Medulla oblongata (tissue), 1 donor: ENCODE data around the gene ELF3.
A peak's percentile ranks its signal among the peaks of the same experiment; 100 is the strongest.
"Not testable (repeated sequence)": the region's sequence is repeated elsewhere in the genome, so short reads cannot be mapped to it uniquely, and the experiment has no call there.

Experiments used
- DNase-seq: peaks from one replicate; pipeline ENCODE4 v3.0.0-alpha.2; 2015; ENCODE audit errors: extremely low spot score

The ELF3 gene

DNA sequence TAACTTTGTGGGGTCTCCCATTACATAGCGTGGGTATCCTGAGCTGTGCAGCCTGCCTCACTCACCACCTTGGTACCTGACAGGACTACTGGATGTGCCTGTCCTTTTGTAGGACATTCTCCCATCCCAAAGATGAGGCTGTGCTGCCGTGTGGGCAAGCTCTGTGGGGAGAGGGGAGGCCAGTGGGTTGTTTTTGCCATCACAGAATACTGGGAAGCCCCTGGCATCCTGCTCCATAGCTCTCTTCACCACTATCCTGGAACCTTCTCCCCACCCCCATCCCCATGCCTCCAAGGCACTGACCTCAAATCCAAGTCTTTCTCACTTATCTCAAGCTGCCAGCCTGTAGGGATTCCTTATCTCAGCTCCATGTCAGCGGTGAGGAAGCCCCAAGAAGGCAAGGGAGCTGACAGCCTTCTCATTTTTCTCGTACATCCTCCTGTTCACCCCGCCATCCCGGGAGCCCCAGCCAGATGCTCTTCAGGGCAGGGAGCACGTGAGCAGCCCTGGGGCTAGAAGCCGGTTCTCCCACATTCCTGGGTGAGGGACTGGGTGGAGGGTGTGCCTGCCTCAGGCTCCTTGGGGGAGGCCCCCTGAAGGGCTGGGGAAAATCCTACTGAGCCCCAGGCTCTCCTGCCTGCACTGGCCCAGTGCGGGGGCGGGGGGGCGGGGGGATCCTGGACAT lies 2.4 kb upstream of the ELF3 start:
- DNase-seq, result no peak

DNA sequence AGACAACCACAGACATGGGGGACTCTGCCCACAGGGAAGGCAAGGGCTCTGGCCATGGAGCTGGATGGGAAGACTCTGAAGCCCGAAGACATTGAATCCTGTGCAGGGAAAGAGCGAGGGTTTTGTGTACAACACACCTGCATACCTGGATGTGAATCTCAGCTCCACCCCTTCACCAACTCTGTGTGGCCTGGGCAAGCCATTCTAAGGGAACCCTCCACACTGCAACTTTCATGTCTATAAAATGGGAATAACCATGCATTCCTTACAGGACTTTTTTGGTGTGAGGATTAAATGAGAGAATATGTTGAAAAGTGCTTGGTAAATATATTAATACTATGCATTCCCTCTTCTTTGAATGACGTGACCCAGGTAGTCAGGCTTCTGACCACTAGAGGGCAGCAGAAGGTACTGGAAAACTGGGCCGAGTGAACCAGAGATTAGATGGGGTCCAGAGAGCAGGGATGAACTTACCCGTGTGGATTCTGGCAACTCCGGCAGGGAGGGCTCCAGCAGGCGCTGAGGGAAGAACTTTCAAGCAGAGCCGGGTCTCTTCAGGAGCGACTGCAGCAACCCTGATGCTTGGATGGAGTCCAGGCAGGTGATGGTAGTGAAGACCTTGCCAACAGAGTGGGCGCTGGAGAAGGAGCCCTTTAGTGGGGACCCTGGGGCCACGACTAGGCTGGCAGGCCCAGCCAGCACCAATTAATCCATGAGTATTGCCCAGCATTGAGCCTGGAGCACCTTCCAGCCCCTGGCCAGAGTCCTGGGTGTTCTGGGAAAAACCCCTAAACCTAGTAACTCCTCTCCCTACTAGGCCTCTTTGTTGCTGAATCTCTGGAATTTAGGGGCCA lies 834 bp upstream of the ELF3 start:
- peak; percentile 94 for DNase-seq

DNA sequence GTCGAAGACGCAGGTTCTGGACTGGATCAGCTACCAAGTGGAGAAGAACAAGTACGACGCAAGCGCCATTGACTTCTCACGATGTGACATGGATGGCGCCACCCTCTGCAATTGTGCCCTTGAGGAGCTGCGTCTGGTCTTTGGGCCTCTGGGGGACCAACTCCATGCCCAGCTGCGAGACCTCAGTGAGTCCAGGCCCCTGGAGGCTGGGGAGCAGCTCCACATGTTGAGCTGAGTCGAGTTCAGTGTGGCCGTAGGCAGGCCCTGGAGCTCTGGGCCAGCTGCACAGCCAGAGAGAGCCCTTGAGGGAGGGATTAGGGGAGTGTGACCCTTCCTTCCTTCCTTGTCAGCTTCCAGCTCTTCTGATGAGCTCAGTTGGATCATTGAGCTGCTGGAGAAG lies 1.6 kb downstream of the ELF3 start:
- DNase-seq, result no peak

DNA sequence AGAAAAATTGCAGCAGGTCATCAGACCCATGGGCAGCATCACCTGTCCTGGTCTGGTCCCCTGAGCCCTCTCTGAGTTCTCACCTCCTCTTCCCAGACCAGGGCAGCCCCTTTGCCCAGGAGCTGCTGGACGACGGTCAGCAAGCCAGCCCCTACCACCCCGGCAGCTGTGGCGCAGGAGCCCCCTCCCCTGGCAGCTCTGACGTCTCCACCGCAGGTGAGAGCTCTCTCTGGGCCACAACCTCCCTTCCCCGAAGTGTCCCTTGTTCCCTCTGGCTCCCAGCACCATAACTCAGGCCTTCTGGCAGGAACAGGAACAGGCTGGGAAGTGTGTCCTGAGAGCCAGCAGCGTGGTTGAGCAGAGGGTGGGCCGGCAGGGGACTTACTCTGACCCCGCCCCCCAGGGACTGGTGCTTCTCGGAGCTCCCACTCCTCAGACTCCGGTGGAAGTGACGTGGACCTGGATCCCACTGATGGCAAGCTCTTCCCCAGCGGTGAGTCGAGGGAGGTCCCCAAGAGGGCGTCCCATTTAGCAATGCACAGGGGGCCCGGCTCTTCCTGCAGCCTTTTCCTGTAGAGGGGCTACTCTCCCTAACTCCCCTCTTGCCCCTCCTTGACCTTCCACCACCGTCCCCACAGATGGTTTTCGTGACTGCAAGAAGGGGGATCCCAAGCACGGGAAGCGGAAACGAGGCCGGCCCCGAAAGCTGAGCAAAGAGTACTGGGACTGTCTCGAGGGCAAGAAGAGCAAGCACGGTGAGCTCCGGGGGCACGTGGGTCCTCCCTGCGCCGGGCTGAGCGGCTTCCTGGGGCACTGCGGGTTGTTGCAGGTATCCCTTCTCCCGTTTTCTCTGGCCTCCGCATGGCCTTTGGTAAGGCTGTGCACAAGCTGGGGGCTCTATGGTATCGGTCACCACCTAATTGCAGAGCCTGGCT lies 2.4 kb downstream of the ELF3 start:
- DNase-seq, result no peak

DNA sequence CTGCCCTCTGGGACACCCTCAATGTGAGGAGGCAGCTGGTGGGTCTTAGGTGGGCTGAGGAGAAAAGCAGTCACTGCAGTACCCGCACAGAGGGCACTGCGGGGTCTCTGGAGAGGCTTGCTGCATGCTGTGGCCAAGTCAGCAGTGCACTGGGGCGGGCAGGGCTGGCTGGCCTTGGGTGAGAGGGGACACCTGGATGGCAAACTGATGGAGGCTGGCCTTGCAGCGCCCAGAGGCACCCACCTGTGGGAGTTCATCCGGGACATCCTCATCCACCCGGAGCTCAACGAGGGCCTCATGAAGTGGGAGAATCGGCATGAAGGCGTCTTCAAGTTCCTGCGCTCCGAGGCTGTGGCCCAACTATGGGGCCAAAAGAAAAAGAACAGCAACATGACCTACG lies 3.2 kb downstream of the ELF3 start:
- DNase-seq, result no peak

DNA sequence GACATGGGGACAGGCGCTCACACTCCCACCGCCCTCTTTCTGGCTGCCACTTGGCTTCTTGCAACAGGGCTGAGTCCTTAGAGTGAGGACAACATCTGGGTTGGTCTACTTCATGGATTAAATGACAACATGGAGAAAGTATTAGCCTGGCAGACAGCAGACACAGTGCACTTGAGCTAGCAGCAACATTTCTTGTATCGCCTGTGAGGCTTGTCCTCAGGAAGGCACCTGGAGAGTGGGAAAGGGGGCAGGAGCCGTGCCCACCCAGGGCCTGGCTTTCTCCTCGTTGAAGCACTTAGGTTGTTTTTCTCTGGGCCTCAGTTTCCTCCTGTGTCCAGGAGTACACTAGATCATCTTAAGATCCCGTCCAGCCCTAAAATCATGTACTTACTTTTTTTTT lies 3.7 kb downstream of the ELF3 start:
- DNase-seq, result no peak

DNA sequence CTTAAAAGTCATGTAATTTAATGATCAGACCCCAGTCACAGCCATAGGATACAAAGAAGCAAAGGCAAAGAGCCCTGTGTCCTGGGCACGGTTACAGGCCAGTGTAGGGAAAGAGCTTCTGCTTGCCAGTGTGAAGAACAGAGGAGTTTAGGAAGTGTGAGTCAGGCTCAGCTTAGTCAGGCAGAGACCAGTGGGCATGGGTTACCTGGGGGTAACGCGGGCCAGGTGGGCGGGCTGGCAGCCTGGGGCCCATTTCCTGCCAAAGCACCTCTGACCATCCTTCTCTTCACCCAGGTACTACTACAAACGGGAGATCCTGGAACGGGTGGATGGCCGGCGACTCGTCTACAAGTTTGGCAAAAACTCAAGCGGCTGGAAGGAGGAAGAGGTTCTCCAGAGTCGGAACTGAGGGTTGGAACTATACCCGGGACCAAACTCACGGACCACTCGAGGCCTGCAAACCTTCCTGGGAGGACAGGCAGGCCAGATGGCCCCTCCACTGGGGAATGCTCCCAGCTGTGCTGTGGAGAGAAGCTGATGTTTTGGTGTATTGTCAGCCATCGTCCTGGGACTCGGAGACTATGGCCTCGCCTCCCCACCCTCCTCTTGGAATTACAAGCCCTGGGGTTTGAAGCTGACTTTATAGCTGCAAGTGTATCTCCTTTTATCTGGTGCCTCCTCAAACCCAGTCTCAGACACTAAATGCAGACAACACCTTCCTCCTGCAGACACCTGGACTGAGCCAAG lies 4.7 kb downstream of the ELF3 start:
- DNase-seq, result no peak

DNA sequence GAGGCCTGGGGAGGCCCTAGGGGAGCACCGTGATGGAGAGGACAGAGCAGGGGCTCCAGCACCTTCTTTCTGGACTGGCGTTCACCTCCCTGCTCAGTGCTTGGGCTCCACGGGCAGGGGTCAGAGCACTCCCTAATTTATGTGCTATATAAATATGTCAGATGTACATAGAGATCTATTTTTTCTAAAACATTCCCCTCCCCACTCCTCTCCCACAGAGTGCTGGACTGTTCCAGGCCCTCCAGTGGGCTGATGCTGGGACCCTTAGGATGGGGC lies 5.2 kb downstream of the ELF3 start:
- no peak for DNase-seq

DNA sequence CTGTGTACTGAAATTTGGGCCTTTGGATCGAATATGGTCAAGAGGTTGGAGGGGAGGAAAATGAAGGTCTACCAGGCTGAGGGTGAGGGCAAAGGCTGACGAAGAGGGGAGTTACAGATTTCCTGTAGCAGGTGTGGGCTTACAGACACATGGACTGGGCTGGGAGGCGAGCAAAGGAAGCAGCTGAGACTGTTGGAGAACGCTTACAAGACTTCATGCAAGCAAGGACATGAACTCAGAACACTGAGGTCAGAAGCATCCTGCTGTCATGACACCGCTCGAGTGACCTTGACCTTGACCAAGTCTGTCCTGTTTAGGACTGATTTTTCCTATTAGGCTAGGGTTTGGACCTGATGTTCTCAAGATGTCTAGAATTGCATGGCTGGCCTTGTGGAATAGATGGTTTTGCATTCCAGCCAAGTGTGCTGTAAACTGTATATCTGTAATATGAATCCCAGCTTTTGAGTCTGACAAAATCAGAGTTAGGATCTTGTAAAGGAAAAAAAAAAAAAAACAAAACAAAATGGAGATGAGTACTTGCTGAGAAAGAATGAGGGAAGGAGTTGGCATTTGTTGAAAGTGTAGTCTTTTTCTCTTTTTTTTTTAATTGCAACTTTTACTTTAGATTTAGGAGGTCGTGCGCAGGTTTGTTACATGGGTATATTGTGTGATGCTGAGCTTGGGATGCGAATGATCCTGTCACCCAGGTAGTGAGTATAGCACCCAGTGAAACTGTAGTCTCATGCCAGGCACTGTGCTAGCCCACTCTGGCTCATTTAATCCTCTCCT lies 5.8 kb downstream of the ELF3 start:
- DNase-seq, result no peak

DNA sequence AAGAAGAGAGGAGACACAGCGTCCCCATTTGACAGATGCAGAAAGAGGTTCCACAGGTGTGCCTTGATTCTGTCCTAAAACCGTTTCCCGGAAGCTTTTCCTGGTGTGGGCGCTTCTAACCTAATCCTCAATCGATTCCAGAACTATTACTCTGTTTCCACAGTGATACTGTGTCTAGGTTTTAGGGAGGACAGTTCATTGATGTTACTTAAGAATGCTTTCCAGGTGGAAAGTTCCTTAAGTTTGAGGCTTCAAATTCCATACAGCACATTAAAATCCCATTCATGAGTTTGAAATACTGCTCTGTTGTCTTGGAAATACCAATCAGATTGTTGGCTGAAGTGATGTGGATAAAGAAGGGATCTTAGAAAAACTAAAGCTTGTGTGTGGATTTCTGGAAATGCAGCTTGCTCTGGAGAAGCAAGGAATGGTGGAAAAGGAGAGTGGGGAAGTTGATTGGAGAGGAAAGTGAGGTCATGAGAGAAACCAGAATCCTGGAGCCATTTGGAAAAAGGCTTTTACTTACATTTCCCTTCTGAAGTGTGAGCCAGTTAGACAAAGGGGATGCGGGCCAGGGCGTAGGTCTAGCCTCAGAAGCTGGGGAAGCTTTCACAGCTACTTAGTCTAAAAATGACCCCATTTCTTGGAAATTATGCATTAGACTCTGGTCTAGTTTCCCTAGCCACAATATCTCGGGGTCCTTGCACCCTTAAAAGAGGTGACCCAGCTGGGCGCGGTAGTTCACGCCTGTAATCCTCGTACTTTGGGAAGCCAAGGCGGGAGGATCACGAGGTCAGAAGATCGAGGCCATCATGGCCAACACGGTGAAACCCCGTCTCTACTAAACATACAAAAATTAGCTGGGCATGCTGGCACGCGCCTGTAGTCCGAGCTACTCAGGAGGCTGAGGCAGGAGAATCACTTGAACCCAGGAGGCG lies 6.7 kb downstream of the ELF3 start:
- no peak for DNase-seq

DNA sequence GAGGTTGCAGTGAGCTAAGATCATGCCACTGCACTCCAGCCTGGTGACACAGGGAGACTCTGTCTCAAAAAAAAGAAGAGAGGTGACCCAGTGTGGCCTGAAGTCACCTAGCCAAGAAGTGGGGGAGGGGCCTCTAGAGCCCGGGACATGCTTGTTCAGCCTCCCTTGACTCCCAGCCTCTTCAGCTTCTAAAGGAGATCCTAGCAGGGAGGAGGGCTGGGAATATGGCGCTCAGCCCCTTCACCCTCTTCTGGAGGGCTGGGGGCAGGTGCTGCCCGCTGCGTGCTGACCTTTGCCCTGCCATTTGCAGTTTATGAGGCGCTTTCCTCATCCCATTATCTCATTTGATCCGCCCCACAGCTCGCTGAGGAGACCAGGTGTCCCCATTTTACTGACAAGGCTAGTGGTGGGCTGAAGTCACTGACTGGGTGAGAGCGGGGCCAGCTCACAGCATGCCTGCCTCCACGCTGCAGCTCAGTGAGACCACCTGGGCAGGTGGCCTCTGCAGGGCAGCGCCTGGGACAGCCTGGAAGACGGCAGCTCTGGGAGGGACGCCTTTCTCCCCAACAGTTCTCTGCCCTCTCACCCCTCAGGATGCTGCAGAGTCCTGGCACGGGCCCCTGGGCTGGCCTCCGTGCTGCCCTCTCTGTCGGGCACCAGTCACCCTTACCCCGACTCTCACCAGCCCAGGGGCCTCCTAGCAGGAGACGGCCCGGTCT lies 7.5 kb downstream of the ELF3 start:
- no peak for DNase-seq

DNA sequence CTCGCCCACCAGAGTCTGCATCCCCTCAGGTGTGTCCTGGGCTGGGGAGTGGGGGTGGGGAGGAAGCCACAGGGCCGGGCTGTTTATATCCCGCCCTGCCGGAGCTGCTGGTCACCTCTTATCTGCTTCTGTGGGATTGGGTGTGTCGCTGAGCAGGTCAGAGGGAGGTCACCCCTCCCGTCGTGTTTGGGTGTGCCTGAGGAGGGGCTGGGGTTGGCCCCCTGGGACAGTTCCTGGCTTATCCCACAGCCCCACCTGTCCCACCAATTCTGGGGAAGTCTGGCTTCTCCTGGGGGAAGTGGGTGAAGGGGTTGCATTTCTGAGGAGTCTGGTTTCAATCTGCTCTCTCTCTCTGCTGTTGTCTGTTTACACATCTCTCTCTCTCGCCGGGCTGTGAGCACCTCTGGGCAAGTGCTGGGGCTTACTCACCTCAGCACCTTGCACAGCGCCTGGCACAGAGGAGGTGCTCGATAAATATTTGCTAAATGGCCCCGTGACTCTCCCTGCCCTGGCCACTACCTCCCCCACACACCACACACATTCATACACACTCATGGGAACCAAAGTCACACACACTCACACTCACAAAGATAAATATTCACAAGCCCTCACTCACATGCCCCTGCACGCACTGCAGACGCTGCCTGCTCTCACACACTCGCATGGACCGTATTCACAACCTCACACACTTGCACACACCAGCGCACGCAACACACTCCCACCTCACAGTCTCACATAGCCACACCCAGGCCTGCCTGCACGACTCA lies 8.3 kb downstream of the ELF3 start:
- no peak for DNase-seq

DNA sequence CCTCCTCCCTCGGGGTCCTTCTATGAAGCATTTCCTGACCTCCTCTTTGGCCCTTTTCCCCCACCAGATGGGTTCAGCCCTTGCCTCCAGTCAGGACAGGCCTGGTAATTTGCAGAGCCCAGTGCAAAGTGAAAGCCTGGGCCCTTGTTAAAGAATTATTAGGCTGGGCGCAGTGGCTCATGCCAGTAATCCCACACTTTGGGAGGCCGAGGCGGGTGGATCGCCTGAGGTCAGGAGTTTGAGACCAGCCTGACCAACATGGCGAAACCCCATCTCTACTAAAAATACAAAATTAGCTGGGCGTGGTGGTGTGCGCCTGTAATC lies 8.8 kb downstream of the ELF3 start:
- DNase-seq, result not testable (repeated sequence)

DNA sequence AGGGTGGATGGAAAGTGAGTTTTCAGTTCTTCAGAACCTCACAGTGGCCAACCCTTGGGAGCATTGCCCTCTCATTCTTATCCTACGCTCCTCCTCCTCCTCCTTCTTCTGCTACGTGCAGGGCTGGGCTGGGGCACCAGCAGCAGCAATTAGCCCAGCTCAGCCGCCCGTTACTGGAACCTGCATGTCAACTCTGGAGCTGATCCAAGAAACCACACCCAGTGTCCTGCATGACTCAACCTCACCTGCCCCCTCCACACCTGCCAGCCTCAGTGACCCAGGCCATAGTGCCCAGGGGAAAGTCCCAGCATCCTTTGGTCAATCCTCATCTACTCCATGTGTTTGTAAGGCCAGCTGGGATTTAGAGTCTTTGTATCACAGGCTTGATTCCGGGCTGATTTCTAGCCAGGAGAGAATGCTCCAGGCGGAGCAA lies 12.6 kb downstream of the ELF3 start:
- no peak for DNase-seq

DNA sequence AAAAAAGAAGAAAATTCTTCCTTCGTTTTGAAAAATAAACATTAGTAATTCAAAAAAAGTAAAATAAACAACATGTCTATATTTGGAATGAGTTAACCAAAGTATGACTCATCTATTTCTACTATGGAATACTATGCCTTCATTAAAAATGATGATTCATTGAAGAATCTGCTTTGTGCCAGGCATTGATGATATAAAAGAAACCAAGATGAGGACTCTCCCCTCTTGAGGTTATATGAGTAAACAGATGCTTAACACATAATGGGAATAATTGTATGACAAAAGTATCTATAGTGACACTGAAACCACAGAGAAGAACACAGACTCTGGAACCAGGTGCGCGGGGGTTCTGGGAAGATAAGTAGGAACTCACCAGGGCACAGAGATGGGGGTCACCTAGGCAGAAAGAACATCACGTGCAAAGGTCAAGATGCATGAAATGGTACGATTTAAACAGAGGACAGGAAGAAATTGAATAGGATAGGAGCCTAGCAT lies 18.8 kb downstream of the ELF3 start:
- DNase-seq, result no peak

DNA sequence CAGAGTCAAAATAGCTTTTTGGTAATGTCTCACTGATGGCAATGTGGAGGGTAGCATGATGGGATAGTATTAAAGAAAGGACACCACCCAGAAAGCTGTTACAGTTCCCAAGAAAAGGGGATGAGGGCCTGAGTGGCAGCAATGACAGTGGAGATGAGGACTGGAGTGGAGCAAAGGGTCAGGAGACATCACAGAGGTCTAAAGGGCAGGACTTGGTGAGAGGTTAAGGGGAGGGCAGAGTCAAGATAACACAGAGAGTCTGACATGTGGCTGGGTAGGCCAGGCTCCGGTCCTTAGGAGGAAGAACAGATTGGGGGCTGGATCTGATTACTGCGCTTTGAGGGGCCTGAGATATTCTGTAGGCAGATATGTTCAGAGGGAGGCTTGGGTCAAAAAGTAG lies 19.3 kb downstream of the ELF3 start:
- DNase-seq, result no peak

DNA sequence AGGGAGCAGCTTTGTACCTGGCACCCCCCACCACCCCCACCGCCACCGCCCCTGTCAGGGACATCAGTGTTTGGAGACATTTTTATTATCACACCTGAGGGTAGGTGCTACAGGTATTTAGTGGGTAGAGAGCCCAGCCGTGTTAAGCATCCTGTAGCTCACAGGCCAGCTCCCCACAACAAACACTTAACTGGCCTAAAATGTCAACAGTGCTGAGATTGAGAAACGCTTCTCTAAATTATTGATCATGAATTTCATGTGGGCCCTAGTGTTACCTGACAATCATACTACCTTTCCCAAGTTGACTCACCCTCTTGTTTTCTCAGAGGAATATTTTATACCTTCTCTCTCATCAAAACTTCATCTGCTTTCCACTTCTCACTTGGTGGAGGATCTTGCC lies 21.4 kb downstream of the ELF3 start:
- DNase-seq, result no peak

DNA sequence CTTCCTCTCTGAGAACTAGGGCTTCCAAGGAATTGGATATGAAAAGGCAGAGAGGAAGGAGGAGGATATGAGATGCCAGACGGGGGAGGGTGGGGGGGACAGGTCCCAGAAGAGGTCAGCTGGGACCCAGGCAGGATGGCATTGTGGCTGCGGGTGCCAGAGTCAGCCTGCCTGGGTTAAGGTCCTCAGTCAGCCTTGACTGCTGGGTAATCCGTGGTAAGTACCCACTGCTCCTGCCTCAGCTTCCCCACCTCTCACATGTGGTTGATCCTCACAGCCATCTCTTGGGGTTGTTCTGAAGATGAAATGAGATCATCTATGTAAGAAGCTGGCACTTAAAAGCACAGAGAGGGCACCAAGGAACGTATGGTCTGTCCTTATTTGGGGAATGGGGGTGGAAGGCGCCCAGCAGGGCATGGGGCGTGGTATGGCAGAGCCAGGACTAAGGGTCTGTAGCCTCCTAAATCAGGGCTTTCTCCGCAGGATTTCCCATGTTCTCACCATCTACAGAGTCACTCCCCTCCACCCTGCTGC lies 23.8 kb downstream of the ELF3 start:
- no peak for DNase-seq
